ENCODE data around the gene BATF. TPM values are rescaled to one million over a fixed set of nuclear protein-coding genes. Genes with fewer than 3 reads are reported as not detected.

BATF gene
- total and polyA plus RNA-seq, 2 of the 8 experiments (the other 6 are each of a cell fraction or from before 2014, with no cell fraction given) = not detected

DNA sequence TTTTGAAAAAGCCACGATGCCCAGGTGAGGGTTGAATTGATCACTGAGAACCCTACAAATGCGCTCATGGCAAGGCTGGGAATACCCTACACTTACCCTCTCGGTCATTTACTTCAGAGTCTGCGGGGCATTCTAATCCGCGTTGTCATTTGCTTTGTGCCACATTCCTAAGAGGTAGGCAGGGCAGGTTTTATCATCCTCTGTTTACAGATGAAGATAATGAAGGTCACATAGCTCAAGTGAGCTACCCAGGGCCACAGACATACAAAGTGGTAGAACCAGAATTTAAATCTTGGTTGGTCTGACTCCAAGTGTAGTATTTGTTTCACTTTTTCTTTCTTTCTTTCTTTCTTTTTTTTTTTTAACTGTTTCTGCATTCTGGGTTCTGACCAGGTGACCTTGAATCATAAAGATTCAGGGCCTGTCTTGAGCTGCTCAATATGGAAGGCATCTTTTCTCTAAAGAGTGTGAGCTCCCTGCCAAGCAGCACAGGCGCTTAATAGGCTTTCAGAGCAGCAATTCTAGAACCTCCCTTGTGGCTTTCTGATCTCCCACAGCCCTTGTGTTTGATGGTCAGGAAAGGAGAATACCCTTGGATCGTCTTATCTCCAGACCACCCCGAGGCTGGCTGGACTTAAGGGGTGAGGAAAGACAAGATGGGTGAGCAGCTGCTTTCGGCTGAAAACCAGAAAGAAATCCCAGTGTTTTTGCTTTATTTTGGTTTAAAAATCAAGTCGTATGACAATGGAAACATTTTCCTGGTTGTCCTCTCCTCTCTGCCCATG, 662 bp upstream of the BATF start:
- H3K9me3 ChIP-seq (ENCODE audit: insufficient read depth in 2 of 2, low read depth in 1 of 2, low read length in 1 of 2) = no peaks in the 10 kb centered on the region
- H3K23me2 ChIP-seq (ENCODE audit: low read depth, low read length) = no peaks in the 10 kb centered on the region
- H2AFZ ChIP-seq (ENCODE audit: low read length) = peak overlapping the region; percentile 42; the same call in 1 of the 2 replicates
- FAIRE-seq (no peak), DNase-seq (ENCODE audit: low read depth in 1 of 2, low spot score in 2 of 2) (no peak)
- ChIA-PET POLR2A (ENCODE audit: partially characterized antibody) (no interaction called here), CTCF (ENCODE audit: partially characterized antibody) (interaction anchor here (0.5 to 11.7 kb wide), 7 partner anchors 14 to 171 kb away, joined by 3 to 135 read pairs (median 4); no protein-coding TSS in a partner anchor)
- H3K4me2 ChIP-seq (ENCODE audit: insufficient read depth in 1 of 2, low read depth in 2 of 2, low read length in 2 of 2) = no peak overlapping the region
- no peak overlapping the region for H2AK5ac ChIP-seq (ENCODE audit: low read depth, low read length)
- no peak overlapping the region for H3K14ac ChIP-seq (ENCODE audit: insufficient read length)
- H2BK20ac ChIP-seq (ENCODE audit: low read length) = no peak overlapping the region
- H4K5ac ChIP-seq (ENCODE audit: insufficient read length, low read depth, low read length) = no peak overlapping the region
- H3K27ac ChIP-seq (ENCODE audit: low read depth, low read length) = no peak overlapping the region
- no peaks in the 10 kb centered on the region for H3K79me2 ChIP-seq (ENCODE audit: control insufficient read depth in 1 of 2, insufficient read depth in 2 of 2, low read length in 2 of 2)
- no peak overlapping the region for H2BK12ac ChIP-seq (ENCODE audit: low read depth, low read length)
- no peaks in the 10 kb centered on the region for H4K20me1 ChIP-seq (replicated peaks in 1 of 2; ENCODE audit: control insufficient read depth in 1 of 2, insufficient read depth in 2 of 2, low read length in 2 of 2)
- H2BK5ac ChIP-seq (ENCODE audit: low read depth, low read length) = no peak overlapping the region
- 81% methylated on average over 11 of the region's 11 CpGs; no CpG with 5 or more reads in 1 of the 2 experiments for whole genome bisulfite sequencing, 2 experiments (ENCODE audit: extremely low coverage in 1 of 2, insufficient coverage in 1 of 2, insufficient read length in 1 of 2, insufficient replicate concordance in 2 of 2, low coverage in 1 of 2, low lambda C conversion rate in 2 of 2, missing lambda C conversion rate in 1 of 2)
- H3K36me3 ChIP-seq (ENCODE audit: control insufficient read depth in 2 of 4, insufficient read depth in 4 of 4, low read length in 3 of 4) = no peaks in the 10 kb centered on the region
- H3K79me1 ChIP-seq (ENCODE audit: low read depth, low read length) = no peaks in the 10 kb centered on the region
- H3K18ac ChIP-seq (ENCODE audit: extremely low read depth, low read length) = no peak overlapping the region
- H3K23ac ChIP-seq (ENCODE audit: insufficient read length) = no peak overlapping the region
- no peak overlapping the region for H4K8ac ChIP-seq (ENCODE audit: extremely low read depth, insufficient read depth, low read length)
- no peak overlapping the region for H3K4me3 ChIP-seq (ENCODE audit: extremely low read depth in 1 of 4, insufficient read depth in 2 of 4, low read depth in 3 of 4, low read length in 4 of 4)
- no peak overlapping the region for H3K4ac ChIP-seq (replicated peaks; ENCODE audit: insufficient read length, low read depth, low read length)
- no peaks in the 10 kb centered on the region; a peak in 1 of 7 replicates for H3K4me1 ChIP-seq (replicated peaks in 1 of 4; ENCODE audit: control insufficient read depth in 3 of 4, insufficient read depth in 4 of 4, low read length in 3 of 4)
- H3K56ac ChIP-seq (replicated peaks; ENCODE audit: insufficient read length, low read depth, low read length) = no peak overlapping the region
- no peak overlapping the region for H4K91ac ChIP-seq (replicated peaks; ENCODE audit: insufficient read length, low read length)
- no peak overlapping the region for H3K9ac ChIP-seq (replicated peaks in 1 of 4; ENCODE audit: extremely low read depth in 1 of 4, low read depth in 3 of 4, low read length in 3 of 4)
- H2BK120ac ChIP-seq (replicated peaks; ENCODE audit: low read depth, low read length) = no peak overlapping the region
- no peak overlapping the region for H2BK15ac ChIP-seq (ENCODE audit: low read length)
- TF ChIP-seq SIX5 (IDR thresholded peaks at IDR 0.05; ENCODE audit: low read depth, low read length) (no peak), RAD21 (IDR thresholded peaks at IDR 0.05 in 1 of 2, conservative IDR thresholded peaks at IDR 0.05 in 1 of 2; ENCODE audit: low read depth in 2 of 2, low read length in 2 of 2) (no peak), BACH1 (IDR thresholded peaks at IDR 0.05; ENCODE audit: low read length) (no peak), POU5F1 (IDR thresholded peaks at IDR 0.05; ENCODE audit: low read depth, low read length) (no peak)
- TF ChIP-seq, protein P1, sequence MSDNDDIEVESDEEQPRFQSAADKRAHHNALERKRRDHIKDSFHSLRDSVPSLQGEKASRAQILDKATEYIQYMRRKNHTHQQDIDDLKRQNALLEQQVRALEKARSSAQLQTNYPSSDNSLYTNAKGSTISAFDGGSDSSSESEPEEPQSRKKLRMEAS (IDR thresholded peaks at IDR 0.05) = no peak
- TF ChIP-seq, protein P2, sequence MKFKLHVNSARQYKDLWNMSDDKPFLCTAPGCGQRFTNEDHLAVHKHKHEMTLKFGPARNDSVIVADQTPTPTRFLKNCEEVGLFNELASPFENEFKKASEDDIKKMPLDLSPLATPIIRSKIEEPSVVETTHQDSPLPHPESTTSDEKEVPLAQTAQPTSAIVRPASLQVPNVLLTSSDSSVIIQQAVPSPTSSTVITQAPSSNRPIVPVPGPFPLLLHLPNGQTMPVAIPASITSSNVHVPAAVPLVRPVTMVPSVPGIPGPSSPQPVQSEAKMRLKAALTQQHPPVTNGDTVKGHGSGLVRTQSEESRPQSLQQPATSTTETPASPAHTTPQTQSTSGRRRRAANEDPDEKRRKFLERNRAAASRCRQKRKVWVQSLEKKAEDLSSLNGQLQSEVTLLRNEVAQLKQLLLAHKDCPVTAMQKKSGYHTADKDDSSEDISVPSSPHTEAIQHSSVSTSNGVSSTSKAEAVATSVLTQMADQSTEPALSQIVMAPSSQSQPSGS (IDR thresholded peaks at IDR 0.05; ENCODE audit: low read length) = no peak
- TF ChIP-seq, protein P3, sequence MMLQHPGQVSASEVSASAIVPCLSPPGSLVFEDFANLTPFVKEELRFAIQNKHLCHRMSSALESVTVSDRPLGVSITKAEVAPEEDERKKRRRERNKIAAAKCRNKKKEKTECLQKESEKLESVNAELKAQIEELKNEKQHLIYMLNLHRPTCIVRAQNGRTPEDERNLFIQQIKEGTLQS (IDR thresholded peaks at IDR 0.05; ENCODE audit: insufficient read depth, low read depth, low read length) = no peak
- H3K27me3 ChIP-seq (replicated peaks in 1 of 4; ENCODE audit: control insufficient read depth in 3 of 4, extremely low read depth in 1 of 4, insufficient read depth in 3 of 4, low read length in 3 of 4) = no peaks in the 10 kb centered on the region

All from H1 (cell line).